ENCODE data around the gene HLA-DQB1.
A peak's percentile ranks its signal among the peaks of the same experiment; 100 is the strongest.
"Not testable (repeated sequence)": the region's sequence is repeated elsewhere in the genome, so short reads cannot be mapped to it uniquely, and the experiment has no call there.

Gene HLA-DQB1

DNA sequence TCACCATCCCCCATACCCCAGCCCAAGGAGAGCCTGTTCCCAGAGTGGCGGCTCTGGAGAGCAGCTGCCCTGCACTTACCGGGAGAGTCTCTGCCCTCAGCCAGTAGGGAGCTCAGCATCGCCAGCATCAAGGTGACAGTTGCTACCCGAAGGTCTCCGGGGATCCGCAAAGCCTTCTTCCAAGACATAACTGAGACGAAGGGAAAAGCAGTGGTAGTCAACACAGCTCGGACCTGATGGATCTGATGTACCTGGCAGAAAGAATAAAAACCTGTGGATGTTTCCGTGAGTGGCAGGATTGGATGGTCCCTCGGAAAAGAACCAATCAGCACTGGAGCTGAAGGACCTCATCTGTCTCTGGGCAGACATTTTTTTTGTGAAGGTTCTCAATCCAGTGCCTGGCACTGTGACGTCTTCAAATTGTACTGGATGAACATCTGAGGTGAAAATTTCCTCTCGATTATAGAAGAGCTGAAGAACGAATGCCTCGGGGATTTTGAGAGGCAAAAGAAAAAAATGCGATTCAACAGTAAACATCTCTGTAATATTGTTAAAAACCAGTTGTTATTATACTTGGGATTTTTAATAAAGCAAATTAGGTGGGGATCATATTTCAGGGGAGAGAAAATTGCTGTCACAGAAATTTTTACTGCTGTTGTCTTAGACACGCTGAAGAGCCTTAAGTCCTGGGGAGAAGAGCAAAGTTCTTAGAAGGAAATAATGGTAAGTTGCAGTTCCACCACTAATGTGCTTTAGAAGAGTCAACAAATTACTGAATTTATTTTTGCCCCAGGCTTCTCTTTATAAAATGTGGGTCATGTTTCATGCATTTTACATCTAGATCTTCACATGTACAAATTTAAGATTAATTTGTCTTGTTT, at the start of gene HLA-DQB1:
HLA-DQB1 (minus strand) TSS at position 238 of the 881 bp plus-strand sequence; CDS start at position 188, 50 bp downstream.
- DNase-seq: no peak

DNA sequence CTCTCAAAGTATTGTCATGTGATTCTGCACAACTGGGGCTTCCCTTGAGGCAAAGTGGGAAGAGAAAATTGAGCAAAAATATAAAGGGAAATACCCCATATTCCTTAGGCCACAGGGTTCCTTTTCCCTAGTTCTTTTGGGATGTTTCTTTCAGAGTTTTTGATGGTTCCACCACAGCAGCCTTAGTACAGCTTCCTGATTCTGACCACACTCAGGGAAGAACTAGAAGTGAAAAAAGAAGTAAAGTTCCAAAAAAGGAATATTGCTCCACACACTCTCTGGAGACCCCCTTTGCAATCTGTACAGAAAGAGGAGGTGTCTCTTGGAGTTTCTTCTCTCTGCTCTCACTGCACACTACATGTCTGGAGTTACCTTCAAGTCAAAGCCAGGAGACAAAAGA, 46.8 kb upstream of the HLA-DQB1 start:
- DNase-seq: no peak

DNA sequence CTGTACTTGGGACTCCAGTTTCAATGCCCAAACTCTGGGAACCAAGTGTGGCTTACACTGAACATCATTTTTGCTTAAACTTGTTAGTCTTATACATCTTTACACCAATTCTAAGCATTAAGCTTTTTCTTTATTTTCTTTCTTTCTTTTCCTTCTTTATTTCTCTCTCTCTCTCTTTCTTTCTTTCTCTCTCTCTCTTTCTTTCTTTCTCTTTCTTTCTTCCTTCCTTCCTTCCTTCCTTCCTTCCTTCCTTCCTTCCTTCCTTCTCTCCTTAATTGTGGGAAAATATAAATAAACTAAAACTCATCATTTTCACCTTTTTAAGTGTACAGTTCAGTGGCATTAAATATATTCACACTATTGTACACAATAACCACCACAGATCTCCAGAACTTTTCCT, 43.2 kb upstream of the HLA-DQB1 start:
- no peak for DNase-seq

DNA sequence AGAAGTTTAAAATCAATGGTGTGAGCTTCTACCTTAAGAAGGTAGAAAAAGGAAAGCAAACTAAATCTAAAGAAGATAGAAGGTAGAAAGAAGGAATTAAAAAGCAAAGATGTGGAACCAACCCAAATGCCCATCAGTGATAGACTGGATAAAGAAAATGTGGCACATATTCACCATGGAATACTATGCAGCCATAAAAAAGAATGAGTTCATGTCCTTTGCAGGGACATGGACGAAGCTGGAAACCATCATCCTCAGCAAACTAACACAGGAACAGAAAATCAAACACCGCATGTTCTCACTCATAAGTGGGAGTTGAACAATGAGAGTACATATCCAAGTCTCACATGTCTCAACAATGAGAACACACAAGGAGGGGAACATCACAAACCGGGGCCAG, 38.7 kb upstream of the HLA-DQB1 start:
- not testable (repeated sequence) for DNase-seq

- no peak for DNase-seq
Observed at GRCh38 chr6:32703347-32703746, 36.9 kb upstream of the HLA-DQB1 start.

- peak; percentile 26 for DNase-seq
Observed at GRCh38 chr6:32700391-32701040, 34.1 kb upstream of the HLA-DQB1 start.

DNA sequence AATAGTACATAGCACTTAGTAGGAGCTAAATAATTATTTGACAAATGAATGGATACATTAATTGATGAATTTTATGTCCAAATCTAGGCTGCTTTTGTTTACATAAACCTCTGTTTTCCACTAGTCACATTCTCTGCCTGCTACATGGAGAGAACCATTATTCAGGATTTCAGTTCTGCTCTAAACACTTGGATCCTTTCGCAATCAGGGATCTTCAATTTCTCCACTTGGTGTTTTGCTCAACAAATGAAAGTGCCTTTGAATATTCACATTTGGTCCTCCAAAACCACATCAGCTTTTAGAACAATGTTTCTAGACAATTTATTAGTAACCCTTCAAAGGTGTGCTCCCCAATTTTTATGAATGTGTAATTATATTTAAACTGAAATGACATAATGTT, 30.6 kb upstream of the HLA-DQB1 start:
- DNase-seq: no peak

GRCh38 chr6:32692019-32692418, 25.6 kb upstream of the HLA-DQB1 start:
- no peak for DNase-seq

DNA sequence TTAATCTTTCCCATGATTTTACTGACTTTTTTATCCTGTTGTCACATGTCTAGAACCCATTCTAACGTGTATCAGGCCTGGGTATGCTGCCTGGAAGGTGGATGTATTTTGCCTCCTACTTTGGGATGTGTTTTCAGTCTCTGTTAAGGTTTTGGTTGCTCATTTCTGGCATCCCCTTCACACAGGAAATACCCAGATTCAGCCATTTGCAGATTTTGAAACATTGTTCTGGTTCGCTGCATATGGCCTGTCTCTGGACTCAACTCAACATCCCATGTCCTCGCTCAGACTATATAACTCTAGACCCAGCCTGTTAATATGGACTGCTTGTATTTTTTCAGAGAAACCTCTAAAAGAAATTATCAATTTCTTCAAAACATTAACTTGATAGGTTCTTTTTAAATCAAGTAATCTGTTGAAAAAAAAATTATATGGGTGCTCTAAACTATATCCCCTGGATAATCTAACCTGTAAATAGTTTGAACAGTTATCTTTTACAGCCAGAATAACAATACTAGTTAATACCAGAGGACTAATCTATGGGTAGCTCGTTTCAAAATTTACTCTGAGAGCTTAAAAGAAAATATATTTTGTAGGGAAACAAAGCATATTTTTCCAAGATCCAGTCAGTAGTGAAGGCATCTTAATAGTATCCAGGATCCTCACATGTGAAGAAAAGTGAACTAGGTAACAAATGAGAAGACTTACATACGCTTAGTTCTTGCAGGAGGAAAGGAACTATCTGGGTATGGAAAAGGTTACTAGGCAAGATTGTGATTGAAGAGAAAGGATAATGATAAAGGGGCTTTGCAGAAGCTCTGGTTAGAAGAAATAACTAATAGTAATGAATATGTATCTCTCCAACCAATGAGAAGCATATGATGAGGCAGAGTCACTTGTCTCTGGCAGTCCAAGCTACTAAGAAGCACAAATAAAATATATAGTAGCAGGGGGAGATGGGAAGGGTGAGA, 23.4 kb upstream of the HLA-DQB1 start:
- no peak for DNase-seq

DNA sequence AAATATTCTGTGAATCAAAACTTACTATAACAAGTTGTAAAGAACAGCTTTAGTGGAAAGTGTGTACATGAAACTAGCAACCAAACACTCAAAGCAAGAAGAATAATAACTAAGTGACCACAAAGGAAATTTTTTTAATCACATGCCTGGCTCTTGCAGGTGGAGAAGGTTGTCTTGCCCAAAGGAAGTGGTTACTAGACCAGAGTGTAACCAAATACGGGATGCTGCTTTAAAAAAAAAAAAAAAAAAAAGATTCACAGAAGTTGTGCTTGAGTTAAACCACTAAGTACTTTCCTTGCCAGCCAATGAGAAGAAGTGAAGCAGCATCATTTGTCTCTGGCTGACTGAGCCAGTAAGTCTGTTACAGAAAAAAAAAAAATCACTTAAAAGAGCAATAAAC, 19.1 kb upstream of the HLA-DQB1 start:
- DNase-seq: no peak

DNA sequence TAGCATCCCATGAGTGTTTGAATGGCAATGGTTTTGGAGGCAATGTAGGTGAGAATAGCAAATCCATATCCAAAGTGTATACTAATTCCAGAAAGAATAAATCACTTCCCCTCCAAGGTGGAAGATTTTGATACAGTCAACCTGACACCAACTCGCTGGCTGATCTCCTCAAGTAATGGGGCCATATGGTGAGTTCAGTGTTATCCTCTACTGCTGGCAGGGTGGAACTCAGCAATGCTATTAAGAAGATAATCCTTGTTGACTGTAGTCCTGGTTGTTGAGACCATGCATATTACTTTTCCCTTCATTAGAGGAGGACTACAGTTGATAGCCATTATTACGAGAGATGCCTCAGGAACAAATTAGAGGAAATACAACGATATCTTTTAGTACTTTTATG, 17.8 kb upstream of the HLA-DQB1 start:
- no peak for DNase-seq

- no peak for DNase-seq
Observed at GRCh38 chr6:32680055-32680454, 13.6 kb upstream of the HLA-DQB1 start.

GRCh38 chr6:32679492-32679891, 13.0 kb upstream of the HLA-DQB1 start:
- DNase-seq: no peak

- DNase-seq: not testable (repeated sequence)
Observed at GRCh38 chr6:32674123-32674522, 7.7 kb upstream of the HLA-DQB1 start.

GRCh38 chr6:32671908-32672307, 5.5 kb upstream of the HLA-DQB1 start:
- not testable (repeated sequence) for DNase-seq

DNA sequence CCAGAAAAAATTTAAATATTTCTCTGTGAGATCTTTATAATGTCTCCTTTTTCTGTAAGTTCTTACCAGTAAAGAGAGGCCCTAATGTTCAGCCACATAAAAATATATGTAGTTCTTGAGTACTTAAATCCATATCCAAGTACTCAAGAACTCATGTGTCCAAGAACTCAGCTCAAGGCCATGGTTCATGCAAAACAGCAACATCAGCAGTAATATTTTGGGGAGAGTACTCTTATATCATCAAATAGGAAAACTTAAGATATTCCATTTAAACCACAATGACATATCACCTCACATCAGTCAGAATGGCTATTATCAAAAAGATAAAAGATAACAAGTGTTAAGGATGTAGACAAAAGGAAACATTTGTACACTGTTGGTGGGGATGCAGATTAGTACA, 3.4 kb upstream of the HLA-DQB1 start:
- no peak for DNase-seq

DNA sequence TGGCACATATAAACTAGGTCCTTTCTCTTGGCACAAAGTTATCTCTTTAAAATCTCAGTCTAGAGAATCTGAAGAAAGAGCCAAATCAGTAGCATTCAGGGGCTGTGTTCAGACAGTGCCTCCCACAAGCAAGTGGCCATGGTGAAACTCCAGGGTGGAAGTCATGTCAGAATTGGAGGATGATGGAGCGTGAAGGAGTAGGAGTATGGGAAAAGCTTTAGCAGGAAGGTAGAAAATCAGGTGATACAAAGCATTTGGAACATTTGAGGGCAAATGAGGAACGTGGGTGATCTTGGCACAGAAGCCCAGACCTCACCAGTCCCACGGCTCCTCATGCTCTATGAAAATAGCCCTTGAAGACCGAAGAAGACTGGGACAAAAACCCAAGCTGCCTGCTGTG, 2.8 kb upstream of the HLA-DQB1 start:
- no peak for DNase-seq

- peak; percentile 19 for DNase-seq
Observed at GRCh38 chr6:32668226-32668747, 1.8 kb upstream of the HLA-DQB1 start.

GRCh38 chr6:32665661-32666060, 796 bp downstream of the HLA-DQB1 start:
- no peak for DNase-seq

GRCh38 chr6:32664827-32665362, 1.6 kb downstream of the HLA-DQB1 start:
- DNase-seq: no peak

- DNase-seq: no peak
Observed at GRCh38 chr6:32664354-32664753, 2.1 kb downstream of the HLA-DQB1 start.

- no peak for DNase-seq
Observed at GRCh38 chr6:32662836-32663235, 3.6 kb downstream of the HLA-DQB1 start.

- no peak for DNase-seq
Observed at GRCh38 chr6:32662099-32662498, 4.4 kb downstream of the HLA-DQB1 start.

All from NCI-H2029 treated with DMSO at 0.1 percent for 48 hours (cell line).